Brain microvascular endothelial cell (primary cell): ENCODE measurements around the gene SLC12A3.

Experiments used
- DNase-seq: peaks from one replicate; pipeline ENCODE4 v3.0.0-alpha.2; 2020
- H3K27ac ChIP-seq: fragments of 250-450 bp; sonication (Bioruptor Pico); 2 replicates; pipeline ENCODE4 v1.5.1; 2020; ENCODE audit warnings: mild to moderate bottlenecking, moderate library complexity
- H3K27me3 ChIP-seq: fragments of 250-450 bp; sonication (Bioruptor Pico); replicated peaks from 2 replicates; pipeline ENCODE4 v1.5.1; 2020; ENCODE audit warnings: mild to moderate bottlenecking
- H3K36me3 ChIP-seq: fragments of 250-450 bp; sonication (Bioruptor Pico); replicated peaks from 2 replicates; pipeline ENCODE4 v1.5.1; 2020; ENCODE audit warnings: mild to moderate bottlenecking
- H3K4me3 ChIP-seq: 2 replicates; pipeline ENCODE4 v1.5.1; 2011; ENCODE audit warnings: low read depth, mild to moderate bottlenecking, control low read depth, low read length, moderate library complexity
- in situ Hi-C: cut with HindIII; loops from 2 replicates; pipeline ENCODE4 v1.10.0; 2017; ENCODE audit warnings: low sequenced_read_pairs, low pct_ligation_motif_present
- TF ChIP-seq, protein P1 (sequence below): IDR thresholded peaks from 2 replicates; pipeline ENCODE4 v1.5.1; 2011; ENCODE audit warnings: low read depth, mild to moderate bottlenecking, moderate library complexity, low read length, control low read depth, inconsistent platforms; ENCODE audit errors: missing control alignments

SLC12A3 gene

GRCh38 chr16:56824804-56825203 lies 40.2 kb upstream of the SLC12A3 start:
- Histone ChIP-seq H3K27me3 (no peaks in the 10 kb centered on the region), H3K27ac (no peak overlapping the region), H3K4me3 (no peak overlapping the region), H3K36me3 (peaks cover 10% of the 10 kb centered on the region)
- DNase-seq, result no peak
- in situ Hi-C loops, result no loop called here
- TF ChIP-seq, protein P1, sequence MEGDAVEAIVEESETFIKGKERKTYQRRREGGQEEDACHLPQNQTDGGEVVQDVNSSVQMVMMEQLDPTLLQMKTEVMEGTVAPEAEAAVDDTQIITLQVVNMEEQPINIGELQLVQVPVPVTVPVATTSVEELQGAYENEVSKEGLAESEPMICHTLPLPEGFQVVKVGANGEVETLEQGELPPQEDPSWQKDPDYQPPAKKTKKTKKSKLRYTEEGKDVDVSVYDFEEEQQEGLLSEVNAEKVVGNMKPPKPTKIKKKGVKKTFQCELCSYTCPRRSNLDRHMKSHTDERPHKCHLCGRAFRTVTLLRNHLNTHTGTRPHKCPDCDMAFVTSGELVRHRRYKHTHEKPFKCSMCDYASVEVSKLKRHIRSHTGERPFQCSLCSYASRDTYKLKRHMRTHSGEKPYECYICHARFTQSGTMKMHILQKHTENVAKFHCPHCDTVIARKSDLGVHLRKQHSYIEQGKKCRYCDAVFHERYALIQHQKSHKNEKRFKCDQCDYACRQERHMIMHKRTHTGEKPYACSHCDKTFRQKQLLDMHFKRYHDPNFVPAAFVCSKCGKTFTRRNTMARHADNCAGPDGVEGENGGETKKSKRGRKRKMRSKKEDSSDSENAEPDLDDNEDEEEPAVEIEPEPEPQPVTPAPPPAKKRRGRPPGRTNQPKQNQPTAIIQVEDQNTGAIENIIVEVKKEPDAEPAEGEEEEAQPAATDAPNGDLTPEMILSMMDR, result no peak

DNA sequence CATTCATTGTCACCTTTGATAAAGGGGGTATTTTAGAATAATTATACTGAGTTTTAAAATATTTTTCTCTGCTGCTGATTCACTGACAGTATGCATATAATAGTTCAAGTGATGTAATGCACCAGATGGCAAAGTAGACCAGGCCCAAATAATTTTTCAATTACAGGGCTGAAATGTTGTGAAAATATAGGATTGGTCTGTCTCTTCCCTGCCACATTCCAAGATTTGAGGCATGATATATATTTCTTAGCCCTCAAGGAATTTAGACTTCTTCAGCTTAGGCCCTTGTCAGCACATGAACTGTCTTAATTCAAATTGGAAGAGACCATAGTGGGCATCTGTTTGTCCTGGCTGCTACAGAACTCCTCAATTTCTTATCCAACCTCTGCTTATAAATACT lies 39.2 kb upstream of the SLC12A3 start:
- Histone ChIP-seq H3K4me3 (no peak overlapping the region), H3K27me3 (no peaks in the 10 kb centered on the region), H3K27ac (no peak overlapping the region), H3K36me3 (peaks cover 4% of the 10 kb centered on the region)
- in situ Hi-C loops, result no loop called here
- TF ChIP-seq, protein P1, result no peak
- DNase-seq, result no peak

GRCh38 chr16:56828647-56829046 lies 36.4 kb upstream of the SLC12A3 start:
- Histone ChIP-seq H3K4me3 (no peak overlapping the region), H3K27ac (no peak overlapping the region), H3K27me3 (no peaks in the 10 kb centered on the region), H3K36me3 (peaks cover 19% of the 10 kb centered on the region)
- in situ Hi-C loops, result no loop called here
- TF ChIP-seq, protein P1, result no peak
- DNase-seq, result no peak

DNA sequence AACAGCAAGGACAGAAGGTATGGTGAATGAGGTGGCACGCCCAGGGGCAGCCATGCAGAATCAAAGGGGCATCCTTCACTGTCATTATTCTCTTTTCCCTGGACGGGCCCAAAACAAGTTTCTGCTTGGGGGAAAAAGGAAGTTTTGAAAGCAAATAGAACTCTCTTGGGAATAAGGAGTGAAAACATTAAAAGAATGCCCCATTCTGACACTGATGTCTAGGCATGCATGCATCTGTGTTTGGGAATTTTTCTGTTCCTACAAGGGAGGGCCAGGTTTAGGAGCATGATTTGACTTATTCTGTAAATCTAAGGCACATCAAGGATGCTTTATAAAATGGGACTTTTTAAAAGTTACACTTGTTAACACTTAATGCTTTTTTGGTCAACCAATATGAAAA lies 34.3 kb upstream of the SLC12A3 start:
- Histone ChIP-seq H3K4me3 (no peak overlapping the region), H3K27ac (no peak overlapping the region), H3K36me3 (peaks cover 36% of the 10 kb centered on the region), H3K27me3 (no peaks in the 10 kb centered on the region)
- TF ChIP-seq, protein P1, result no peak
- DNase-seq, result no peak
- in situ Hi-C loops, result no loop called here

- H3K27me3 ChIP-seq, result no peaks in the 10 kb centered on the region
- no peak overlapping the region for H3K4me3 ChIP-seq
- peaks cover 39% of the 10 kb centered on the region for H3K36me3 ChIP-seq
- no peak for DNase-seq
- TF ChIP-seq, protein P1, result no peak
- in situ Hi-C loops, result no loop called here
- H3K27ac ChIP-seq, result no peak overlapping the region
Measured at GRCh38 chr16:56832768-56833167, 32.2 kb upstream of the SLC12A3 start.

GRCh38 chr16:56833243-56833970 lies 31.6 kb upstream of the SLC12A3 start:
- no peak overlapping the region for H3K4me3 ChIP-seq
- DNase-seq, result no peak
- in situ Hi-C loops, result no loop called here
- TF ChIP-seq, protein P1, result no peak
- no peak overlapping the region for H3K27ac ChIP-seq
- peaks cover 39% of the 10 kb centered on the region for H3K36me3 ChIP-seq
- no peaks in the 10 kb centered on the region for H3K27me3 ChIP-seq
